ENCODE results near the gene SDR9C7.
"Not testable (repeated sequence)": the region's sequence is repeated elsewhere in the genome, so short reads cannot be mapped to it uniquely, and the experiment has no call there.

Gene SDR9C7

GRCh38 chr12:56953314-56953713 is 19.1 kb upstream of the SDR9C7 start:
- no peak for DNase-seq (ENCODE audit: low read depth, low spot score)

GRCh38 chr12:56951582-56952339 is 17.6 kb upstream of the SDR9C7 start:
- no peak for DNase-seq (ENCODE audit: low read depth, low spot score)

- DNase-seq (ENCODE audit: low read depth, low spot score): no peak
Measured at GRCh38 chr12:56948881-56949280, 14.7 kb upstream of the SDR9C7 start.

GRCh38 chr12:56948457-56948777 is 14.2 kb upstream of the SDR9C7 start:
- no peak for DNase-seq (ENCODE audit: low read depth, low spot score)

GRCh38 chr12:56947633-56948456 is 13.6 kb upstream of the SDR9C7 start:
- DNase-seq (ENCODE audit: low read depth, low spot score): no peak

GRCh38 chr12:56943878-56944277 is 9.7 kb upstream of the SDR9C7 start:
- no peak for DNase-seq (ENCODE audit: low read depth, low spot score)

GRCh38 chr12:56943374-56943773 is 9.2 kb upstream of the SDR9C7 start:
- not testable (repeated sequence) for DNase-seq (ENCODE audit: low read depth, low spot score)

- DNase-seq (ENCODE audit: low read depth, low spot score): no peak
Measured at GRCh38 chr12:56941299-56942017, 7.2 kb upstream of the SDR9C7 start.

GRCh38 chr12:56940942-56941298 is 6.7 kb upstream of the SDR9C7 start:
- DNase-seq (ENCODE audit: low read depth, low spot score): not testable (repeated sequence)

GRCh38 chr12:56935752-56936151 is 1.5 kb upstream of the SDR9C7 start:
- no peak for DNase-seq (ENCODE audit: low read depth, low spot score)

- DNase-seq (ENCODE audit: low read depth, low spot score): no peak
Measured at GRCh38 chr12:56935157-56935556, 949 bp upstream of the SDR9C7 start.

GRCh38 chr12:56932867-56933266 is 1.3 kb downstream of the SDR9C7 start:
- no peak for DNase-seq (ENCODE audit: low read depth, low spot score)

- no peak for DNase-seq (ENCODE audit: low read depth, low spot score)
Measured at GRCh38 chr12:56932146-56932545, 2.1 kb downstream of the SDR9C7 start.

- peak; percentile 28 for DNase-seq (ENCODE audit: low read depth, low spot score)
Measured at GRCh38 chr12:56931474-56931978, 2.7 kb downstream of the SDR9C7 start.

GRCh38 chr12:56930241-56930640 is 4.0 kb downstream of the SDR9C7 start:
- DNase-seq (ENCODE audit: low read depth, low spot score): no peak

- no peak for DNase-seq (ENCODE audit: low read depth, low spot score)
Measured at GRCh38 chr12:56929780-56930179, 4.4 kb downstream of the SDR9C7 start.

GRCh38 chr12:56928262-56928661 is 5.9 kb downstream of the SDR9C7 start:
- no peak for DNase-seq (ENCODE audit: low read depth, low spot score)

- no peak for DNase-seq (ENCODE audit: low read depth, low spot score)
Measured at GRCh38 chr12:56927281-56927680, 6.9 kb downstream of the SDR9C7 start.

- DNase-seq (ENCODE audit: low read depth, low spot score): no peak
Measured at GRCh38 chr12:56922031-56922430, 12.2 kb downstream of the SDR9C7 start.

GRCh38 chr12:56921346-56921745 is 12.9 kb downstream of the SDR9C7 start:
- DNase-seq (ENCODE audit: low read depth, low spot score): no peak

GRCh38 chr12:56918139-56918538 is 16.1 kb downstream of the SDR9C7 start:
- not testable (repeated sequence) for DNase-seq (ENCODE audit: low read depth, low spot score)

GRCh38 chr12:56916996-56917333 is 17.2 kb downstream of the SDR9C7 start:
- DNase-seq (ENCODE audit: low read depth, low spot score): no peak

All from iPS DF 19.7 (cell line).